Measurements from ENCODE around the gene TMEM135. TPM values are rescaled to one million over a fixed set of nuclear protein-coding genes. Genes with fewer than 3 reads are reported as not detected.

The TMEM135 gene
- total RNA-seq, 2 experiments from 2014 or later, result 37.2 to 39.8 TPM

DNA sequence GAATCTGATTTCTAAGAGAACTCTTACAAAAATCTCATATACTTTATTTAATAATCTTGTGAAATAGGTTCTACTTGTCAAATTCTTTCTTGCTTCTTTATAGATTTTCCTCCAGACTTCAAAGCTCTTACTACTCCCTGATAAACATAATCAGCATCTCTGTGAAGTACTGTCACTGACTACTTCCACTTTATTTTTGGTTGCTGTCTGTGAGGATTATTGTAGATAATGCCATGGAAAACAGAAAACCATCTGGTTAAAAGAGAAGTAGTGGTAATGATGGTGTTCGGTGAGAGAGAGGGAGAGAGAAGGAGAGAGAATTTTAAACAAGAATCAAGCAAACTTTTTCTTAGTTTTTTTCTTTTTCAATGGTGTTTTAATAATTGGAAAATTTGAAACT lies 152.3 kb downstream of the TMEM135 start:
- Mint-ChIP-seq H3K27me3 (ENCODE audit: low read depth) (no peaks in the 10 kb centered on the region), H3K36me3 (ENCODE audit: low read depth) (no peaks in the 10 kb centered on the region), H3K4me1 (ENCODE audit: low read depth) (no peaks in the 10 kb centered on the region), H3K4me3 (no peak overlapping the region), H3K27ac (no peak overlapping the region), H3K9me3 (ENCODE audit: insufficient read depth) (no peaks in the 10 kb centered on the region)
- no peak for DNase-seq
- POLR2A ChIA-PET, result no interaction called here
- CTCF ChIA-PET, result no interaction called here
- ATAC-seq, result no peak

DNA sequence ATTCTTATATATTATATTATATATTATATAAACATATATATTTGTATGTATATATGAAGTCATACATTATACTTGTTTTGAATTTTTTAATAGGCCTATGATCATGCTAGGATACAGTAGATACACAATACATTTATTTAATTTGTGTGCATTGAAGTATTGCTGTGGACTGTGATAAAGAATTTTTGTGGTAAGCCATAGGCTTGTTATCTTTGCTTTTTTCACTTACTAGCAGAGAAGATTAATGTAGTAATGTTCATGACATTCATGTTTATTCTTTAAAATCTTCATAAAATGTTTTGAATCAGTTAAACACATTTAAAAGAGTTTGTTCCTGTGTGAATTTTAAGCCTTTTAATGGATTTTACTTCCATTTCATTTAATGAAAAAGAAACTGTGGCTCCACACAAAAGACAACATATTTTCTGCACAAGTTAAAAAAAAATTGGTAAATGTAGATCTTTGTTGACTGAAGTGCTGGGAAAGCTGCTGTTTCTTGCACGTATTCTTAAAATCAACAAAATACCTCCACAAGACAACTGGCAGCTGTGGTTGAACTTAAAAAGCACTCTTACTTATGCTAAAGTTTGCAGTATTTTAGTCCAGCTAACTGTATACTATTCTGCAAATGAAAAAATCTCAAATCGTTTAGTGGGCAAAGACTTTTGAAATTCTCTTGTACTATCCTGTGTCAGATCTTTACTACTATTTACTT lies 156.2 kb downstream of the TMEM135 start:
- ATAC-seq, result no peak
- H3K27ac Mint-ChIP-seq, result no peak overlapping the region
- H3K36me3 Mint-ChIP-seq (ENCODE audit: low read depth), result no peaks in the 10 kb centered on the region
- H3K4me3 Mint-ChIP-seq, result no peak overlapping the region
- POLR2A ChIA-PET, result no interaction called here
- H3K27me3 Mint-ChIP-seq (ENCODE audit: low read depth), result no peaks in the 10 kb centered on the region
- H3K4me1 Mint-ChIP-seq (ENCODE audit: low read depth), result no peaks in the 10 kb centered on the region
- no peak for DNase-seq
- no peaks in the 10 kb centered on the region for H3K9me3 Mint-ChIP-seq (ENCODE audit: insufficient read depth)
- CTCF ChIA-PET, result no interaction called here

DNA sequence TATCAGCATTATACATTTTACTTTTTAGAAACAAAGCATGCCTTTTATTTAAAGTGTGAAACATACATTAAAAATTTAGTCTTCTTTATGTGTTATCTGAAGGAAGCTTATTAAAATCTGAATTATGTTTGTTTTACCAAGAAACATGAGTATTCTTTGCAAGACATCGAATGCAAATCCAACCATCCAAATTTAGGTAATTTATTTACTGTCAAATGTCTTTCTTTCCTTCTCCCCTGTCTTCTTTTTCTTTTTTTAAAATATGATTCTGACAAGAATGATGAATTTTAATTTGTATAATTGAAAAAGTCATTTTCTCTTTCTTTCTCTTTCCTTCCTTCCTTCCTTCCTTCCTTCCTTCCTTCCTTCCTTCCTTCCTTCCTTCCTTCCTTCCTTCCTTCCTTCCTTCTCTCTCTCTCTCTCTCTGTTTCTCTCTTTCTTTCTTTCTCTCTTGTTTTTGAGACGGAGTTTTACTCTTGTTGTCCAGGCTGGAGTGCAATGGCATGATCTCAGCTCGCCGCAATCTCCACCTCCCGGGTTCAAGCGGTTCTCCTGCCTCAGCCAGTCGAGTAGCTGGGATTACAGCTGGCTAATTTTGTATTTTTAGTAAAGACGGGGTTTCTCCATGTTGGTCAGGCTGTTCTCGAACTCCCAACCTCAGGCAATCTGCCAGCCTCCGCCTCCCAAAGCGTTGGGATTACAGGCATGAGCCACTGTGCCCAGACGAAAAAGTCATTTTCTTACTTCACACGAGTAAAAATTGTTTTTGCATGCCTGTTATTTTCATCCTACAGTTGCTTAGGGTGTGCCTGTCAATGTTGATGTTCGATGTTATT lies 157.5 kb downstream of the TMEM135 start:
- DNase-seq (no peak), ATAC-seq (no peak)
- Mint-ChIP-seq H3K4me1 (ENCODE audit: low read depth) (no peaks in the 10 kb centered on the region), H3K36me3 (ENCODE audit: low read depth) (no peaks in the 10 kb centered on the region), H3K4me3 (no peak overlapping the region), H3K27me3 (ENCODE audit: low read depth) (no peaks in the 10 kb centered on the region), H3K27ac (no peak overlapping the region), H3K9me3 (ENCODE audit: insufficient read depth) (no peaks in the 10 kb centered on the region)
- CTCF ChIA-PET, result no interaction called here
- POLR2A ChIA-PET, result no interaction called here

DNA sequence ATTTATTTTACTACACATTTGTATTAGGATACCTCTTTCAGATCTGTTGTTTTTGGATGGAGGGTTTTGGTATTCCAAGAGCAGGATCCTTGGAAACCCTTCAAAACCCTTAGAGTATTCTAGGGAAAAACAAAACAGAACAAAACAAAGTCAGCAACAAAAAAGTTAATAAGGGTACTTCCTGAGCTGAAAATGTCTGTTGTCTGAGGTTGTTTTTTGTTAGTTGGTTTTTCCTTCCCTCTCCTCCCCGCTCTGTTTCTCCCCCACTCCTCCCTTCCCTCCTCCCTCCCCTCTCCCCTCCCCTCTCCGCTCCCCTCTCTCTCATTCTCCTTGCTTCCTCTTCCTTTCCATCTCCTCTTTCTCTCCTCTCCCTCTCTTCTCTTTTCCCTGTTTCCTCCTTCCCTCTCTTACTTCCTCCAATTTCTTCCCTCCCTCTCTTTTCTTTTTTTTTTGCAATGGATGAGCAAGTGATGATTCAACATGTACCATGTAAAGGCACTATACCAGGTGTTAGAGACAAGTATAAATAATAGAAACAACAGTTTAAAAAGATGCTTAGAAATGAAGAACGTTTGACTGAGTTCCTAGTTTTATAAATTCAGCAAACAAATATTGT lies 160.6 kb downstream of the TMEM135 start:
- Mint-ChIP-seq H3K4me1 (ENCODE audit: low read depth) (no peaks in the 10 kb centered on the region), H3K4me3 (no peak overlapping the region), H3K9me3 (ENCODE audit: insufficient read depth) (no peaks in the 10 kb centered on the region), H3K27ac (no peak overlapping the region), H3K27me3 (ENCODE audit: low read depth) (no peaks in the 10 kb centered on the region), H3K36me3 (ENCODE audit: low read depth) (peaks cover 1% of the 10 kb centered on the region)
- ChIA-PET CTCF (interaction anchor here (1.6 kb wide), 1 partner anchor 260 kb away, joined by 3 read pairs; no protein-coding TSS in a partner anchor), POLR2A (no interaction called here)
- ATAC-seq (no peak), DNase-seq (no peak)

DNA sequence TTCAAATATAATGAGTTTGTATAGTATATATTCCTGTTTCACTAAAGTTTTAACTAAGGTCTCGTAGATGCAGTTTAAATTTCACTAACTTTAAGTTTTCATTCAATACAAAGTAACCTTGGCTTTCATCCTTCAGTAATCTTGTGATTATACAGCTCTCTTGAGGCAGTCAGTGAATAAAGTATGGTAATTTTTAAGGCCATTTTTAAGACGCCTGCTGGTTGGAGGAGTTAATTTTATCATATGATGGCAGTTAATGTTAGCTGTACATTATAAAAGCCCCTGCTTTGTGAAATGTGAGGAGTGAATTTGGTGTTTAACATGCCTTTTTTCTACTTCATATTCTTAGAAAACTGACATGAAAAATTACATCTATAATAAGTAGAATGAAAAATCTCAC lies 163.6 kb downstream of the TMEM135 start:
- no peaks in the 10 kb centered on the region for H3K4me1 Mint-ChIP-seq (ENCODE audit: low read depth)
- H3K36me3 Mint-ChIP-seq (ENCODE audit: low read depth), result peaks cover 1% of the 10 kb centered on the region
- POLR2A ChIA-PET, result no interaction called here
- H3K27me3 Mint-ChIP-seq (ENCODE audit: low read depth), result no peaks in the 10 kb centered on the region
- H3K4me3 Mint-ChIP-seq, result no peak overlapping the region
- DNase-seq (no peak), ATAC-seq (no peak)
- no peak overlapping the region for H3K27ac Mint-ChIP-seq
- H3K9me3 Mint-ChIP-seq (ENCODE audit: insufficient read depth), result peaks cover 3% of the 10 kb centered on the region
- CTCF ChIA-PET, result no interaction called here

DNA sequence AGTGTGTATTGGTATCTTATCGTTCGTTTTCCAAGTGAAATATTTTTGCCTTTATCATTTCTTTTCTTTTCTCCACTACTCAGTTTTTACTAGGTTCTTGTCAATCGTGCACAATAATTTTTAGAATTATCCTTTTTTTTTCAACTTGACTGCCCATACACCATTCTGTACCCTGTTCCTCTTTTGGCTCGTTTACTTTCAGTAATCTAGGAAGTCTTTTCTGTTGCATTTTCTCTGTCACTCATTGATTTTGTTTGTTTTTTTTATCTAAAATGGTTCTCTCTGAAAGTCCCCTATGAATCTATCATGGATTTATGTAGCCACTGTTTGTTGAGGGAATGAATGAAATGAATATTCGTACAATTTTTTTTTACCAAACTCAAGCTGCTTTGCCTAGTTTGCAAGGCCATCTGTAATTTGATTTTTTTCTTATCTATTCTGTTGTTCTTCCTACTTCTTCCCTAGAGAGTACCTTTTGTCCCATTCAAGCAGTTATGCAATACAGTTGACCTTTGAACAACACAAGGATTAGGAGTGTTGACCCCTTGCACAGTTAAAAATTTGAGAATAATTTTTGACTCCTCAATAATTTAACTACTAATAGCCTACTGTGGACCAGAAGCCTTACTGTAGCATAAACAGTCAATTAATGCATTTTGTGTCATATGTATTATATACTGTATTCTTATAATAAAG lies 166.3 kb downstream of the TMEM135 start:
- H3K36me3 Mint-ChIP-seq (ENCODE audit: low read depth), result peaks cover 8% of the 10 kb centered on the region
- no peaks in the 10 kb centered on the region for H3K27me3 Mint-ChIP-seq (ENCODE audit: low read depth)
- ChIA-PET POLR2A (no interaction called here), CTCF (no interaction called here)
- ATAC-seq (no peak), DNase-seq (no peak)
- no peak overlapping the region for H3K4me3 Mint-ChIP-seq
- H3K27ac Mint-ChIP-seq, result no peak overlapping the region
- peaks cover 3% of the 10 kb centered on the region for H3K9me3 Mint-ChIP-seq (ENCODE audit: insufficient read depth)
- H3K4me1 Mint-ChIP-seq (ENCODE audit: low read depth), result no peaks in the 10 kb centered on the region

DNA sequence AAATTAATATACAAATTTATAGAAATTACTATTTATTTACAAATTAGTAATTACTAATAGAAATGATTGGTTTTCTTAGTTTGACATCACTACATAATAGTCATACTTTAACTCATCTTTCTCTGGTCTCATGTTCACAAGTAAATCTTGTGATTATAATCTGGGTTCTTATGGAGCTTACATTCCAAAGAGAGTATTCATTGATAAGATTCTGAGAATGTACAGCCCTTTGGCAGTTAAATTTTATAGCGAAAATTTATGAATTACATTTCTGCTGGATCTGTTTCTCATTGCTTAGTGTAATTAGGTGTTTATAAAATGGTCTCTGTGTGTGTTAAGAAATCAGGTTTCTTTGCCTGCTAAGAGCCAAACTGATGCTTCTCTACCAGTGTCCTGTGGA lies 175.2 kb downstream of the TMEM135 start:
- ATAC-seq, result no peak
- H3K27ac Mint-ChIP-seq, result no peak overlapping the region

DNA sequence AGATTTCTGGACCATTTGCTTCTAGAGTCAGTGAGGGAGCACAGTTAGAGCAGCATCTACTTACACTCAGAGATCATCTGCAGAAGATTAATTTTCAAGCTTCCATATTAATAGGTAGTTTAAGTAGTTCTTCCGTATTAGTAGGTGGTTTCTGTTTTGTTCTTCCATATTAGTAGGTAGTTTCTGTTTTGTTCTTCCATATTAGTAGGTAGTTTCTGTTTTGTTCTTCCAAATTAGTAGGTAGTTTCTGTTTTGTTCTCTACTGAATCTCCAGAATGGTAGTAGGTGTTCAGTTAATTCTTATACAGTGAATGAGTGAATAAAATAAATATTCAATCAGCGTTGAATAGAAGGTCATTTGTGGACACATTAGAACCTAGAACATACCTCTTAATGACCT lies 175.7 kb downstream of the TMEM135 start:
- H3K9me3 Mint-ChIP-seq (ENCODE audit: insufficient read depth), result no peaks in the 10 kb centered on the region
- ATAC-seq, result no peak
- ChIA-PET CTCF (no interaction called here), POLR2A (interaction anchor here (0.5 kb wide), 1 partner anchor 327 kb away, joined by 3 read pairs; no protein-coding TSS in a partner anchor)
- DNase-seq, result no peak
- H3K36me3 Mint-ChIP-seq (ENCODE audit: low read depth), result no peaks in the 10 kb centered on the region
- H3K4me1 Mint-ChIP-seq (ENCODE audit: low read depth), result peaks cover 8% of the 10 kb centered on the region
- H3K27me3 Mint-ChIP-seq (ENCODE audit: low read depth), result no peaks in the 10 kb centered on the region
- H3K4me3 Mint-ChIP-seq, result no peak overlapping the region
- no peak overlapping the region for H3K27ac Mint-ChIP-seq

More for the DNA sequence above, 175.2 kb downstream of the TMEM135 start:
- H3K27me3 Mint-ChIP-seq (ENCODE audit: low read depth), result no peaks in the 10 kb centered on the region
- POLR2A ChIA-PET, result interaction anchor here (0.5 kb wide), 1 partner anchor 327 kb away, joined by 3 read pairs; no protein-coding TSS in a partner anchor
- H3K9me3 Mint-ChIP-seq (ENCODE audit: insufficient read depth), result no peaks in the 10 kb centered on the region
- no peak for DNase-seq
- H3K4me1 Mint-ChIP-seq (ENCODE audit: low read depth), result peaks cover 8% of the 10 kb centered on the region
- H3K4me3 Mint-ChIP-seq, result no peak overlapping the region
- CTCF ChIA-PET, result no interaction called here
- peaks cover 4% of the 10 kb centered on the region for H3K36me3 Mint-ChIP-seq (ENCODE audit: low read depth)

DNA sequence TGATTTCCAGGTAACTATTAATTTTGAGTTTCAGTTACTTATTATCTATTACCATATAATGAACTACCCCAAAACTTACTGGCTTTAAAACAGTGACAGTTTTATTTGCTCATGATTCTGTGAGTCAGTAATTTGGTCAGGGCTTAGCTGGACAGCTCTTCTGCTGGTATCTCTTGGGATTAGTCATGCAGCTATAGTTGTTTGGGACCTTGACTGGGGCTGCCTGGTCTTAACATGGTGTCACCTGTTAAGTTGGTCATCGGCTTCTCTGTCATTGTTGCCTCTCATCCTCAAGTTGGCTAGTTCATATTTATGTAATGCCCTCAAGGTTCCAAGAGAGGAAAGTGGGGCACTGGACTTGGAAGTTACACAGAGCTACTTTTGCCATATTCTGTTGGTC lies 177.5 kb downstream of the TMEM135 start:
- Mint-ChIP-seq H3K4me3 (no peak overlapping the region), H3K9me3 (ENCODE audit: insufficient read depth) (no peaks in the 10 kb centered on the region), H3K27me3 (ENCODE audit: low read depth) (no peaks in the 10 kb centered on the region), H3K27ac (no peak overlapping the region), H3K36me3 (ENCODE audit: low read depth) (no peaks in the 10 kb centered on the region), H3K4me1 (ENCODE audit: low read depth) (peaks cover 14% of the 10 kb centered on the region)
- ChIA-PET CTCF (no interaction called here), POLR2A (no interaction called here)
- ATAC-seq (no peak), DNase-seq (no peak)

DNA sequence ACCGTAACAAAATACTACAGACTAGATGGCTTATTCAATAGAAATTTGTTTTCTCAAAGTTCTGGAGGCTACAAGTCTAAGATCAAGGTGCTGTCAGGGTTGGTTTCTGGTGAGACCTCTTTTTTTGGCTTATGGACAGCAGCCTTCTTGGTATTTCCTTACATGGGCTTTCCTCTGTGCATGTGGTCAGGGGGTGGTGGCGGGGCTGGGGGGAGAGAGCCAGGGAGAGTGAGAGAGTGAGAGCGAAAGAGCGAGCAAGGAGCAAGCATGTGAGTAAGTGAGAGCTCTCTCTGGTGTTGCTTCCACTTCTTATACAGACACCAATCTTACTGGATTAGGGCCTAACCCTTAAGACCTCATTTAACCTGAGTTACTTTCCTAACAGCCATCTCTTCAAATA lies 181.5 kb downstream of the TMEM135 start:
- POLR2A ChIA-PET, result no interaction called here
- ATAC-seq (no peak), DNase-seq (peak; percentile 28)
- Mint-ChIP-seq H3K27me3 (ENCODE audit: low read depth) (no peaks in the 10 kb centered on the region), H3K9me3 (ENCODE audit: insufficient read depth) (no peaks in the 10 kb centered on the region), H3K4me3 (no peak overlapping the region), H3K27ac (no peak overlapping the region), H3K4me1 (ENCODE audit: low read depth) (peaks cover 6% of the 10 kb centered on the region), H3K36me3 (ENCODE audit: low read depth) (no peaks in the 10 kb centered on the region)
- CTCF ChIA-PET, result no interaction called here

DNA sequence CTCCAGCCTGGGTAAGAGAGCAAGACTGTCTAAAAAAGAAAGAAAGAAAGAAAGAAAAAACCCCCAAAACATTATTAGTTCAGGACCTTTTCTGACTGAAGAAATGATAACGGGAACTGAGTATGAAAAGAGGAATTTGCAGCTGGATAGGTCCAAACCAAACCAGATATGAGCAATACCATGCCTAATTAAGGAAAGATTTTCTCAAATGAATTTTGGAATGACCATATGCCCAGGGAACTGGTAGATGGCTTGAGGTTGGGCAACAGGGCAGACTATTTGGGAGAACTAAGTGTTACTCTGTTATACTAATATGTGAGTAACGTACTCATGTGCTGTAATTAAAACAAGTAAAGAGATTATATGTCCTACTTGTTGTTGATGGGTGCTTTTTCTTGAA lies 186.1 kb downstream of the TMEM135 start:
- no peak overlapping the region for H3K27ac Mint-ChIP-seq
- ATAC-seq, result no peak
- CTCF ChIA-PET, result no interaction called here
- peaks cover 6% of the 10 kb centered on the region for H3K4me1 Mint-ChIP-seq (ENCODE audit: low read depth)
- no peaks in the 10 kb centered on the region for H3K27me3 Mint-ChIP-seq (ENCODE audit: low read depth)
- no peaks in the 10 kb centered on the region for H3K9me3 Mint-ChIP-seq (ENCODE audit: insufficient read depth)
- H3K36me3 Mint-ChIP-seq (ENCODE audit: low read depth), result no peaks in the 10 kb centered on the region
- DNase-seq, result no peak
- no peak overlapping the region for H3K4me3 Mint-ChIP-seq
- POLR2A ChIA-PET, result no interaction called here

DNA sequence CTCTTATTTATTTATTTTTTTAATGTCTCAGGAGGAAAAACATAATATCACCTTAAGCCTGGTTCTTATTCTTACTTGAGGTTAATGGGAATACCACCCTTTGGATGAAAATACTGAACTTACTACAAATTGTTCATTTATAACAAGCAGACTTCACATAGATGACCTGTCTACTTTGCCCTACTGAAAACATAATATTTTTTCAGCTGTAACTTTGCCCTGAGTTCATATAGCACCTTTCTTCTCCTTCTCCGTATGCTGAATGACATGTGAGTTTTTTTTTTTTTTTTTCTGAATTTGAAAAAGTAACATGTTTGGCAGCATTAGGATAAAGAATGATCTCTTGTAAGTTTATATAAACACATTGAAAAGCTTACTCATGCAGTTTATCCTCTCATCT lies 186.8 kb downstream of the TMEM135 start:
- CTCF ChIA-PET, result no interaction called here
- no peak for DNase-seq
- H3K9me3 Mint-ChIP-seq (ENCODE audit: insufficient read depth), result no peaks in the 10 kb centered on the region
- H3K27me3 Mint-ChIP-seq (ENCODE audit: low read depth), result no peaks in the 10 kb centered on the region
- ATAC-seq, result no peak
- H3K4me3 Mint-ChIP-seq, result no peak overlapping the region
- POLR2A ChIA-PET, result no interaction called here
- H3K36me3 Mint-ChIP-seq (ENCODE audit: low read depth), result no peaks in the 10 kb centered on the region
- peaks cover under 1% of the 10 kb centered on the region for H3K4me1 Mint-ChIP-seq (ENCODE audit: low read depth)
- no peak overlapping the region for H3K27ac Mint-ChIP-seq

Measured in activated CD8-positive, alpha-beta T cell treated with anti-CD3 and anti-CD28 coated beads, Interleukin-2, amount 10 ng/mL, durations not matched to agents 7 days and 5 days (primary cell).